ENCODE data around the gene OTC.

DNA sequence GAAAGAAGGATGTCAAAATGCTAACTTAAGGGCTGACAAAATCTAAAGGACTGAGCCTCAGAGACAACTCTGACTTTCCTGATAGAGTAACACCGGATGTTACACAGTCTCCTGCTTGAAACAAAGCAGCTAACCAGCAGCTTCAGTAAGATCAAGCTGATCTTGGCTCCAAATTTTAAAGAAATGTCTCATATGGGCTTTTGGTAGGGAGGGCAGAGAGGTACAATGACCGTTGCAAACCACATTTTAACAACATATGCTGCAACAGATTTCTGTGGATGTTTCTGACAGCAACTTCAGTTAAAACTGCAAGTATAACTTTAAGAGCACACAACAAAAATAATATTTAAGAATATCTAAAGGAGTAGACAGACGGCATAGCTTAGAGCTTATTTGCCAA, 34.2 kb upstream of the OTC start:
- TF ChIP-seq, protein P1, sequence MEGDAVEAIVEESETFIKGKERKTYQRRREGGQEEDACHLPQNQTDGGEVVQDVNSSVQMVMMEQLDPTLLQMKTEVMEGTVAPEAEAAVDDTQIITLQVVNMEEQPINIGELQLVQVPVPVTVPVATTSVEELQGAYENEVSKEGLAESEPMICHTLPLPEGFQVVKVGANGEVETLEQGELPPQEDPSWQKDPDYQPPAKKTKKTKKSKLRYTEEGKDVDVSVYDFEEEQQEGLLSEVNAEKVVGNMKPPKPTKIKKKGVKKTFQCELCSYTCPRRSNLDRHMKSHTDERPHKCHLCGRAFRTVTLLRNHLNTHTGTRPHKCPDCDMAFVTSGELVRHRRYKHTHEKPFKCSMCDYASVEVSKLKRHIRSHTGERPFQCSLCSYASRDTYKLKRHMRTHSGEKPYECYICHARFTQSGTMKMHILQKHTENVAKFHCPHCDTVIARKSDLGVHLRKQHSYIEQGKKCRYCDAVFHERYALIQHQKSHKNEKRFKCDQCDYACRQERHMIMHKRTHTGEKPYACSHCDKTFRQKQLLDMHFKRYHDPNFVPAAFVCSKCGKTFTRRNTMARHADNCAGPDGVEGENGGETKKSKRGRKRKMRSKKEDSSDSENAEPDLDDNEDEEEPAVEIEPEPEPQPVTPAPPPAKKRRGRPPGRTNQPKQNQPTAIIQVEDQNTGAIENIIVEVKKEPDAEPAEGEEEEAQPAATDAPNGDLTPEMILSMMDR (IDR thresholded peaks at IDR 0.05; ENCODE audit: insufficient read depth, low read length) = no peak
- TF ChIP-seq, protein P2, sequence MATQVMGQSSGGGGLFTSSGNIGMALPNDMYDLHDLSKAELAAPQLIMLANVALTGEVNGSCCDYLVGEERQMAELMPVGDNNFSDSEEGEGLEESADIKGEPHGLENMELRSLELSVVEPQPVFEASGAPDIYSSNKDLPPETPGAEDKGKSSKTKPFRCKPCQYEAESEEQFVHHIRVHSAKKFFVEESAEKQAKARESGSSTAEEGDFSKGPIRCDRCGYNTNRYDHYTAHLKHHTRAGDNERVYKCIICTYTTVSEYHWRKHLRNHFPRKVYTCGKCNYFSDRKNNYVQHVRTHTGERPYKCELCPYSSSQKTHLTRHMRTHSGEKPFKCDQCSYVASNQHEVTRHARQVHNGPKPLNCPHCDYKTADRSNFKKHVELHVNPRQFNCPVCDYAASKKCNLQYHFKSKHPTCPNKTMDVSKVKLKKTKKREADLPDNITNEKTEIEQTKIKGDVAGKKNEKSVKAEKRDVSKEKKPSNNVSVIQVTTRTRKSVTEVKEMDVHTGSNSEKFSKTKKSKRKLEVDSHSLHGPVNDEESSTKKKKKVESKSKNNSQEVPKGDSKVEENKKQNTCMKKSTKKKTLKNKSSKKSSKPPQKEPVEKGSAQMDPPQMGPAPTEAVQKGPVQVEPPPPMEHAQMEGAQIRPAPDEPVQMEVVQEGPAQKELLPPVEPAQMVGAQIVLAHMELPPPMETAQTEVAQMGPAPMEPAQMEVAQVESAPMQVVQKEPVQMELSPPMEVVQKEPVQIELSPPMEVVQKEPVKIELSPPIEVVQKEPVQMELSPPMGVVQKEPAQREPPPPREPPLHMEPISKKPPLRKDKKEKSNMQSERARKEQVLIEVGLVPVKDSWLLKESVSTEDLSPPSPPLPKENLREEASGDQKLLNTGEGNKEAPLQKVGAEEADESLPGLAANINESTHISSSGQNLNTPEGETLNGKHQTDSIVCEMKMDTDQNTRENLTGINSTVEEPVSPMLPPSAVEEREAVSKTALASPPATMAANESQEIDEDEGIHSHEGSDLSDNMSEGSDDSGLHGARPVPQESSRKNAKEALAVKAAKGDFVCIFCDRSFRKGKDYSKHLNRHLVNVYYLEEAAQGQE (IDR thresholded peaks at IDR 0.05; ENCODE audit: insufficient replicate concordance, low read depth) = no peak
- TF ChIP-seq SPI1 (IDR thresholded peaks at IDR 0.05; ENCODE audit: borderline replicate concordance, low read depth) = no peak

All from HL-60 (cell line).